ENCODE data around the gene EIF2B2.

EIF2B2 gene

GRCh38 chr14:75011356-75011994, 8.8 kb downstream of the EIF2B2 start:
- H3K4me1 ChIP-seq (ENCODE audit: insufficient read depth, low read length, poor library complexity, severe bottlenecking), result no peaks in the 10 kb centered on the region
- no peak overlapping the region for H2AFZ ChIP-seq (ENCODE audit: low read length)
- no peaks in the 10 kb centered on the region for H3K9me2 ChIP-seq (replicated peaks; ENCODE audit: low read depth, low read length)
- H3K27me3 ChIP-seq (ENCODE audit: insufficient read depth, low read length, poor library complexity, severe bottlenecking), result no peaks in the 10 kb centered on the region
- no peak for TF ChIP-seq EZH2phosphoT487 (IDR thresholded peaks at IDR 0.05; ENCODE audit: borderline replicate concordance)
- TF ChIP-seq, protein P1, sequence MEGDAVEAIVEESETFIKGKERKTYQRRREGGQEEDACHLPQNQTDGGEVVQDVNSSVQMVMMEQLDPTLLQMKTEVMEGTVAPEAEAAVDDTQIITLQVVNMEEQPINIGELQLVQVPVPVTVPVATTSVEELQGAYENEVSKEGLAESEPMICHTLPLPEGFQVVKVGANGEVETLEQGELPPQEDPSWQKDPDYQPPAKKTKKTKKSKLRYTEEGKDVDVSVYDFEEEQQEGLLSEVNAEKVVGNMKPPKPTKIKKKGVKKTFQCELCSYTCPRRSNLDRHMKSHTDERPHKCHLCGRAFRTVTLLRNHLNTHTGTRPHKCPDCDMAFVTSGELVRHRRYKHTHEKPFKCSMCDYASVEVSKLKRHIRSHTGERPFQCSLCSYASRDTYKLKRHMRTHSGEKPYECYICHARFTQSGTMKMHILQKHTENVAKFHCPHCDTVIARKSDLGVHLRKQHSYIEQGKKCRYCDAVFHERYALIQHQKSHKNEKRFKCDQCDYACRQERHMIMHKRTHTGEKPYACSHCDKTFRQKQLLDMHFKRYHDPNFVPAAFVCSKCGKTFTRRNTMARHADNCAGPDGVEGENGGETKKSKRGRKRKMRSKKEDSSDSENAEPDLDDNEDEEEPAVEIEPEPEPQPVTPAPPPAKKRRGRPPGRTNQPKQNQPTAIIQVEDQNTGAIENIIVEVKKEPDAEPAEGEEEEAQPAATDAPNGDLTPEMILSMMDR (conservative IDR thresholded peaks at IDR 0.05; ENCODE audit: low read length), result no peak
- H3K9ac ChIP-seq (ENCODE audit: low read depth, low read length, poor library complexity, severe bottlenecking), result no peak overlapping the region
- no peaks in the 10 kb centered on the region for H3F3A ChIP-seq (ENCODE audit: low read depth)
- no peaks in the 10 kb centered on the region for H3K9me3 ChIP-seq (ENCODE audit: insufficient read depth, low read depth, low read length)
- H3K4me3 ChIP-seq (ENCODE audit: low read length, poor library complexity, severe bottlenecking), result no peak overlapping the region
- no peaks in the 10 kb centered on the region for H4K20me1 ChIP-seq (ENCODE audit: insufficient read depth, low read length, poor library complexity, severe bottlenecking)
- no peaks in the 10 kb centered on the region for H3K79me2 ChIP-seq (ENCODE audit: insufficient read depth, low read length)
- H3K36me3 ChIP-seq (ENCODE audit: insufficient read depth, low read length), result peaks cover 50% of the 10 kb centered on the region; the same call in 1 of the 2 replicates
- H3K4me2 ChIP-seq (ENCODE audit: low read depth, low read length, poor library complexity, severe bottlenecking), result no peak overlapping the region

DNA sequence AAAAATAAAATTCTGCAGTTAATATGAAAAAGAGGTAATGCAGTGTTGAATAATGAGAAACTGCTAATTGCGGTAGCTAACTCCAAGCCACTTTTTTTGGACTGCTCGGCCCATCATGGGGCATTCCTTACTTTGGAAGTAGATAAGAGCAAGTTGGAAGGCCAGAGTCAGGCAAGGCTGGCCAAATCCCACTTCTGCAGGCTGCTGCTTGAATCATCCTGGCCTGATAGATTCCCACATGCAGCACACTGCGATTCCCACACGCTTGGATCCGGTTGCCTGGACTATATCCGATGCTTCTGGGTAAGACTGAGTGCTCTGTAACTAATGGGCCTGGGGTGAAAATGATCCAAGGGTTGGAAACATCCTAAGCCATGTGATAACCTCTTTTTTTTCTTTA, 10.6 kb downstream of the EIF2B2 start:
- no peaks in the 10 kb centered on the region for H3K27me3 ChIP-seq (ENCODE audit: insufficient read depth, low read length, poor library complexity, severe bottlenecking)
- H3F3A ChIP-seq (ENCODE audit: low read depth), result no peaks in the 10 kb centered on the region
- peaks cover 40% of the 10 kb centered on the region; the same call in 1 of the 2 replicates for H3K36me3 ChIP-seq (ENCODE audit: insufficient read depth, low read length)
- H3K4me3 ChIP-seq (ENCODE audit: low read length, poor library complexity, severe bottlenecking), result no peak overlapping the region
- TF ChIP-seq, protein P1 (conservative IDR thresholded peaks at IDR 0.05; ENCODE audit: low read length), result no peak
- no peak for TF ChIP-seq EZH2phosphoT487 (IDR thresholded peaks at IDR 0.05; ENCODE audit: borderline replicate concordance)
- no peaks in the 10 kb centered on the region for H3K9me2 ChIP-seq (replicated peaks; ENCODE audit: low read depth, low read length)
- H3K9ac ChIP-seq (ENCODE audit: low read depth, low read length, poor library complexity, severe bottlenecking), result no peak overlapping the region
- no peak overlapping the region for H2AFZ ChIP-seq (ENCODE audit: low read length)
- no peaks in the 10 kb centered on the region for H3K79me2 ChIP-seq (ENCODE audit: insufficient read depth, low read length)
- H4K20me1 ChIP-seq (ENCODE audit: insufficient read depth, low read length, poor library complexity, severe bottlenecking), result no peaks in the 10 kb centered on the region
- H3K4me2 ChIP-seq (ENCODE audit: low read depth, low read length, poor library complexity, severe bottlenecking), result no peak overlapping the region
- H3K4me1 ChIP-seq (ENCODE audit: insufficient read depth, low read length, poor library complexity, severe bottlenecking), result no peaks in the 10 kb centered on the region
- no peaks in the 10 kb centered on the region for H3K9me3 ChIP-seq (ENCODE audit: insufficient read depth, low read depth, low read length)

- no peak overlapping the region for H3K4me3 ChIP-seq (ENCODE audit: low read length, poor library complexity, severe bottlenecking)
- no peaks in the 10 kb centered on the region for H3K9me3 ChIP-seq (ENCODE audit: insufficient read depth, low read depth, low read length)
- no peak for TF ChIP-seq EZH2phosphoT487 (IDR thresholded peaks at IDR 0.05; ENCODE audit: borderline replicate concordance)
- TF ChIP-seq, protein P1 (conservative IDR thresholded peaks at IDR 0.05; ENCODE audit: low read length), result no peak
- no peaks in the 10 kb centered on the region for H3K4me1 ChIP-seq (ENCODE audit: insufficient read depth, low read length, poor library complexity, severe bottlenecking)
- H3K4me2 ChIP-seq (ENCODE audit: low read depth, low read length, poor library complexity, severe bottlenecking), result no peak overlapping the region
- no peaks in the 10 kb centered on the region for H4K20me1 ChIP-seq (ENCODE audit: insufficient read depth, low read length, poor library complexity, severe bottlenecking)
- no peak overlapping the region for H2AFZ ChIP-seq (ENCODE audit: low read length)
- no peaks in the 10 kb centered on the region for H3K27me3 ChIP-seq (ENCODE audit: insufficient read depth, low read length, poor library complexity, severe bottlenecking)
- H3K36me3 ChIP-seq (ENCODE audit: insufficient read depth, low read length), result peaks cover 23% of the 10 kb centered on the region; the same call in 1 of the 2 replicates
- H3K9me2 ChIP-seq (replicated peaks; ENCODE audit: low read depth, low read length), result no peaks in the 10 kb centered on the region
- H3K9ac ChIP-seq (ENCODE audit: low read depth, low read length, poor library complexity, severe bottlenecking), result no peak overlapping the region
- no peaks in the 10 kb centered on the region for H3F3A ChIP-seq (ENCODE audit: low read depth)
- no peaks in the 10 kb centered on the region for H3K79me2 ChIP-seq (ENCODE audit: insufficient read depth, low read length)
Observed at GRCh38 chr14:75015496-75015895, 12.8 kb downstream of the EIF2B2 start.
